HL-60/S4 (cell line): Measurements from ENCODE around the gene KIF23.

ENCODE experiments used
- in situ Hi-C: fragments of 300-500 bp; cut with MboI; formaldehyde crosslinking; loops from 2 replicates; pipeline ENCODE4 v1.14.3; 2022; ENCODE audit warnings: low sequenced_read_pairs

Gene KIF23

GRCh38 chr15:69462493-69463181, 48.5 kb downstream of the KIF23 start:
- in situ Hi-C loops = no loop called here

GRCh38 chr15:69463182-69463756, 49.1 kb downstream of the KIF23 start:
- in situ Hi-C loops = no loop called here

- in situ Hi-C loops = no loop called here
Observed at GRCh38 chr15:69465253-69465652, 51.1 kb downstream of the KIF23 start.

GRCh38 chr15:69466733-69467132, 52.6 kb downstream of the KIF23 start:
- in situ Hi-C loops = no loop called here

GRCh38 chr15:69467636-69468035, 53.5 kb downstream of the KIF23 start:
- in situ Hi-C loops = no loop called here

- in situ Hi-C loops = no loop called here
Observed at GRCh38 chr15:69468241-69469121, 54.3 kb downstream of the KIF23 start.

- in situ Hi-C loops = no loop called here
Observed at GRCh38 chr15:69469467-69470201, 55.5 kb downstream of the KIF23 start.

GRCh38 chr15:69472046-69472445, 57.9 kb downstream of the KIF23 start:
- in situ Hi-C loops = no loop called here

- in situ Hi-C loops = no loop called here
Observed at GRCh38 chr15:69472562-69472961, 58.4 kb downstream of the KIF23 start.

GRCh38 chr15:69474291-69474690, 60.1 kb downstream of the KIF23 start:
- in situ Hi-C loops = no loop called here

GRCh38 chr15:69474846-69475455, 60.8 kb downstream of the KIF23 start:
- in situ Hi-C loops = no loop called here

GRCh38 chr15:69475769-69476358, 61.7 kb downstream of the KIF23 start:
- in situ Hi-C loops = no loop called here

- in situ Hi-C loops = no loop called here
Observed at GRCh38 chr15:69476704-69477473, 62.7 kb downstream of the KIF23 start.

GRCh38 chr15:69478259-69478781, 64.2 kb downstream of the KIF23 start:
- in situ Hi-C loops = no loop called here

- in situ Hi-C loops = no loop called here
Observed at GRCh38 chr15:69479081-69479480, 64.9 kb downstream of the KIF23 start.

GRCh38 chr15:69479971-69480370, 65.8 kb downstream of the KIF23 start:
- in situ Hi-C loops = no loop called here

GRCh38 chr15:69480932-69481331, 66.8 kb downstream of the KIF23 start:
- in situ Hi-C loops = no loop called here

- in situ Hi-C loops = no loop called here
Observed at GRCh38 chr15:69482686-69483256, 68.6 kb downstream of the KIF23 start.

GRCh38 chr15:69484837-69485236, 70.7 kb downstream of the KIF23 start:
- in situ Hi-C loops = no loop called here
